ENCODE results near the gene TSKU. TPM values are rescaled to one million over a fixed set of nuclear protein-coding genes. Genes with fewer than 3 reads are reported as not detected.
A peak's percentile ranks its signal among the peaks of the same experiment; 100 is the strongest.

Gene TSKU
- total RNA-seq, 2 donors from 2014 or later: not detected

DNA sequence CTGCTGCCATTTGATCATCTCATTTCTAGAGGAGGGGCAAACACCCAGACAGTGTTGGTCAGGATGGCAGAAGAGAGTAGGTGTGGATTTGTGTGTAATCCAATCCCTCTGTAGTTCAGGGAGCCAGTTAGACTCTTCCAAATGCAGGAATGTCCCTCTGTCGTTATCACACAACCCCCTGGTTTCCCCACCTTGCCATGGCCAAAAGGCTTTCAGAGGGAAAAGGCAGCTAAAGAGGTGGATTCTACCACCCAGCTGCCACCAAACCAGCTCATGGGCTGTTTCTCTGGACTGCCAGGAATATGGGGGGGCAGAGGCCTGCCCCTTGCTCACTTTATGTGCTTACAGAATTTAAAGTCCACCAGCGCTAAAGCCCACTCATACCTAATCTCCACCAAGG, 18.1 kb downstream of the TSKU start:
- DNase-seq (ENCODE audit: low spot score) (no peak), ATAC-seq (no peak)
- Mint-ChIP-seq H3K9me3 (no peaks in the 10 kb centered on the region), H3K36me3 (no peaks in the 10 kb centered on the region), H3K27me3 (peaks cover 18 to 23% of the 10 kb centered on the region in 2 donors), H3K4me3 (no peak overlapping the region), H3K27ac (no peak overlapping the region), H3K4me1 (ENCODE audit: low read depth in 2 of 2) (no peaks in the 10 kb centered on the region)

DNA sequence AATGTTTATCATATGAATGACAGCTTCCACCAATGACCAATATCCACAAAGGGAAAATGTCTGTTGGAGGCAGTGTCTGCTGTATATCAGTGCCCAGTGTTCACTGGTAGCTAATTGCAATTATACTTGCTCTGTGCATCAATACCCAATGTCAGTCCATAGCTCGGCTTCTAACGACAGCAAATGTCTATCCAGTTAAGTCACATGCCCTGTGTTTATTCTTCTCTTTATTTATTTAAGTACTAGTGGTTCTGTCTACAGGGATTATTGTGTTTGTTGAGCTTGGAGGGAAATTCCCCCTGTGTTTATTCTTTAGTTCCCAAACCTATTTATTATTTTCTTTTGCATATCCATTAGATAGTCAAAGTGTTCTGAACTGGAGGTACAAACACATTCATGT, 18.6 kb downstream of the TSKU start:
- Mint-ChIP-seq H3K4me1 (ENCODE audit: low read depth in 2 of 2) (no peaks in the 10 kb centered on the region), H3K36me3 (no peaks in the 10 kb centered on the region), H3K27ac (no peak overlapping the region), H3K9me3 (no peaks in the 10 kb centered on the region), H3K4me3 (no peak overlapping the region), H3K27me3 (peaks cover 22 to 27% of the 10 kb centered on the region in 2 donors)
- DNase-seq (ENCODE audit: low spot score) (no peak), ATAC-seq (no peak)

DNA sequence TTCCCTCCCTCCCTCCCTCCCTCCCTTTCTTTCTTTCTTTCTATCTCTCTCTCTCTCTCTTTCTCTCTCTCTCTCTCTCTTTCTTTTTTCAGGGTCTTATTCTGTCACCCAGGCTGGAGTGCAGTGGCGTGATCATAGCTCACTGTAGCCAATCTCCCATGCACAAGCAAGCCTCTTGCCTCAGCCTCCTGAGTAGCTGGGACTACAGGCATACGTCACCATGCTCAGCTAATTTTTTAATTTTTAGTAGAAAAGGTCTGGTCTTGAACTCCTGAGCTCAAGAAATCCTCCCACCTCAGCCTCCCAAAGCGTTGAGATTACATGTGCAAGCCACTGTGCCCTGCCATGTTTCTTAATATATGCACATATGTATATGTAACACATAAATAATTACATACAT, 19.0 kb downstream of the TSKU start:
- no peak for ATAC-seq
- Mint-ChIP-seq H3K4me3 (no peak overlapping the region), H3K36me3 (no peaks in the 10 kb centered on the region), H3K27ac (no peak overlapping the region), H3K4me1 (ENCODE audit: low read depth in 2 of 2) (no peaks in the 10 kb centered on the region), H3K27me3 (peaks cover 25 to 27% of the 10 kb centered on the region in 2 donors), H3K9me3 (no peaks in the 10 kb centered on the region)
- DNase-seq (ENCODE audit: low spot score): no peak

DNA sequence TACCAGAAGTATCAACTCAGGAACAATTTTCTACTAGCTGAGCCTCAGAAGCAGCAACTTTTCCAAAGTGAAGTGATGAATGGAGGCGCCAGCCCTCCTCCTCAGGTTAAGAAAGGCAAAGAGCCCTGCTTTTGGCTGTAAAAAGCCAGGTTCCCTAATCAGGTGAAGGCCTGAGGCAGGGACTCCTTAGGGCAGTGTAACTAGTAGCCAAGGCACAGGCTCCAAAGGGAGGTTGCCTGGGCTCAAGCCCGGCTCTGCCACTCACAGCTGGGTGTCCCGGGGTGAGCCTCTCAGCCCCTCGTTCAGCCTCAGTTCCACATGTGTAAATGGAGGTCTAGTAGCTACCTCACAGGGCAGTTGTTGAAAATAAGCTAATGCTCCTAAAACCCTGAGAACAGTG, 19.5 kb downstream of the TSKU start:
- H3K4me3 Mint-ChIP-seq: no peak overlapping the region
- no peaks in the 10 kb centered on the region for H3K36me3 Mint-ChIP-seq
- no peaks in the 10 kb centered on the region for H3K9me3 Mint-ChIP-seq
- H3K27ac Mint-ChIP-seq: no peak overlapping the region
- ATAC-seq: no peak
- H3K4me1 Mint-ChIP-seq (ENCODE audit: low read depth in 2 of 2): no peaks in the 10 kb centered on the region
- peaks cover 25 to 27% of the 10 kb centered on the region in 2 donors for H3K27me3 Mint-ChIP-seq
- no peak for DNase-seq (ENCODE audit: low spot score)

DNA sequence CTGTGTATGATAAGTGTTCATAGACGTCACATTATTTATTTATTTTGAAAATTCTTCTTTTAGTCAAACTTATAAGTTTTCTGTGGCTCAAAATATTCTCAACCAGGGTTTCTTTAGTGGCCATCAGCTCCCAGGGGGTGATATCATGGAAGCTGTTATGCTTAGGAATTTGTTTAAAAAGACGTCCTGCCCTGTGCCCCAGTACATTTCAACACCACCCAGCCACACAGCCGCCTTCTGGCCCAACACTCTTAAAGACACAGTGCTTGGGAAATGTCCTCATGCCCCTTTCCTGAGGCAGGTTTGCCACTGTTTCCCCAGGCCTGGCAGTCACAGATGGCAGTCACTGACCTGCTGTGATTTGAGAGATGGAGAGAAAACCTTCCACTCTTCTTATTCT, 19.9 kb downstream of the TSKU start:
- ATAC-seq (no peak), DNase-seq (ENCODE audit: low spot score) (no peak)
- H3K9me3 Mint-ChIP-seq: no peaks in the 10 kb centered on the region
- no peaks in the 10 kb centered on the region for H3K36me3 Mint-ChIP-seq
- peaks cover 26 to 28% of the 10 kb centered on the region in 2 donors for H3K27me3 Mint-ChIP-seq
- H3K4me1 Mint-ChIP-seq (ENCODE audit: low read depth in 2 of 2): no peaks in the 10 kb centered on the region
- no peak overlapping the region for H3K4me3 Mint-ChIP-seq
- no peak overlapping the region for H3K27ac Mint-ChIP-seq

DNA sequence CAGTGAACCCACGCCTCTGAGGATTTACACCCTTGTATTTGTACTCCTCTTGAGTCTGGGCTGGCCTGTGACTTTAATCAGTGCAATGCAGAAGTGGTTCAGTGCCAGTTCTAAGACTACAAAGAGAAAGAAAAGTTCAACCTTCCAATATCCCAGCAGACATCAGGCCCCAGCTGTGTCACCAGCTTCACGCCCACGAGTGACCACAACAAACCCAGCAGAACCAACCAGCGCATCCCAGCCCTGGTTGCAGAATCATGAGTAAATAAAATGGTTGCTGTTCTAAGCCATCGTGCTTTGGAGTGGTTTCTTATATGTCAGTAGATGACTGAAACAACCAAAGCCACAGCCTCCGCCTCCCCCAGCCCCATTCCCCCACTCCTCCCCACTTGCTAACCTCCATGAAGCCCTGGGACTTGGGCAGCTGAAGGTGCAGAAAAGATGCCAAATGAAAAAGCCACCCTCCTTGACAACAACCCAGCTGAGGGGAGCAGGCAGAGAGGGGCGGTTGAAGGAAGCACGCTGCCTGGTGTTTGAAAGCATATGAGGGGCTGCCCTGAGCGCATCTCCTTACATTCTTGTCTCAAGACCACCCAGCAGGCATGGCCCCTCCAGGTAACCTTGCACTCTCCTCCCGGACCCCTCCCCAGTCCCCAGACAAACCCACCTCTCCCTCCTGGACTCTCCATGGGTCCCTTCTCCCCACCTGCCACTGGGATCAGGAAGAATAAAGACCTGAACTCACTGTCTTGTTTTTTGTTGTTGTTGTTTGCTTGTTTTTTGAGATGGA, 20.9 kb downstream of the TSKU start:
- peaks cover 30 to 33% of the 10 kb centered on the region in 2 donors for H3K27me3 Mint-ChIP-seq
- no peaks in the 10 kb centered on the region for H3K36me3 Mint-ChIP-seq
- no peak for DNase-seq (ENCODE audit: low spot score)
- no peak overlapping the region for H3K4me3 Mint-ChIP-seq
- H3K4me1 Mint-ChIP-seq (ENCODE audit: low read depth in 2 of 2): no peaks in the 10 kb centered on the region
- no peak for ATAC-seq
- H3K27ac Mint-ChIP-seq: no peak overlapping the region
- H3K9me3 Mint-ChIP-seq: no peaks in the 10 kb centered on the region

DNA sequence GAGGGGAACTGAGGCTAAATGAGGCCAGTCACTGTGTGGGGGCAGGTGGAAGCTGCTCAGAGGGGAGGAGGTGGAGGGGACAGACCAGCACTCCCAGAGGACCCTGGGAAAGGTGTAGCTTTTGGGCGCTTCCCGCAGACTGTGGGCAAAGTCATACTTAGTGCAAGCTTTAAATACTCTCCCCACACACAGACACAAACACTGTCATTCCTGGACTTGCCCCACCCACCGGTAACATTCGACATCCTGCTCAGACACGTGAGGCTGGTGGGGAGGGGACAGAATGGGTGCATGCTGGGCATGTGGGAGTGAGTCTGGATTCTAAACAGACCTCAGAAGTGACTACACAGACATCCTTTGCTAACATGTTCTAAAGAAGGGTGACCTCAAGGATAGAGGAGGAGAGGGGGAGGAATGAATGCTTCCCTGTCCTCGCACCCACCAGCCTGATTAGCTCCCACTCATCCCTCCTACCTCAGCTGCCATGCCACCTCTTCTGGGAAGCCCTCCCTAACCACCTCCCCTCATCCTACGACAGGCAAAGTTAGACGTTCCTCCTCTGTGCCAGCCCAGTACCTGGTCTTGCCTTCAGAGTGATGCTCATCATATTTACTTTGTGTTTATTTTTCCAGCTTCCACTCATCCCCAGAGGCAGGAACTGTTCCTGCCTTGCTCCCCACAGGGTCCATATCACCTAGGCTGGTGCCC, 22.2 kb downstream of the TSKU start:
- no peaks in the 10 kb centered on the region for H3K36me3 Mint-ChIP-seq
- no peak for DNase-seq (ENCODE audit: low spot score)
- no peak for ATAC-seq
- no peaks in the 10 kb centered on the region for H3K9me3 Mint-ChIP-seq
- H3K27me3 Mint-ChIP-seq: peaks cover 30 to 34% of the 10 kb centered on the region in 2 donors
- no peak overlapping the region for H3K4me3 Mint-ChIP-seq
- peaks cover 1 to 3% of the 10 kb centered on the region in 2 donors for H3K4me1 Mint-ChIP-seq (ENCODE audit: low read depth in 2 of 2)
- no peak overlapping the region for H3K27ac Mint-ChIP-seq

DNA sequence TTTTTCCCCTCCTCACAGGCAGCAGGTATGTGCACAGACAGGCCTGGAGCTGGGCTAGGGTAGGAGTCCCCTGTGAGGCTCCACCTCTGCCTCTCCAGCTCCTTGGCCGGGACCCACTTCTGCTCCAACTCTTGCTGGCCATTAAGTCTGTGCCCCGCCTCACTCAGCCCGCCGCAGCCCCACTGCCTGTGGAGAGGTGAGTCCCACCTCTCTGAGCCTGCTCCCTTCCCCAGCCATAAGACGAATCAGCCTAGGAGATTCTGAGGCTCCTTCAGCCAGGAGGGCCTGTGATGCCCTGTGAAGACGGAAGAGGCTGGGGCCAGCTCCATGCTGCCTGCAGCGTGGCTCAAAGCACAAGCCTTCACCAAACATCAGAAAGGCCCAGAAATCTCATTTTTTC, 23.0 kb downstream of the TSKU start:
- H3K36me3 Mint-ChIP-seq: no peaks in the 10 kb centered on the region
- no peaks in the 10 kb centered on the region for H3K9me3 Mint-ChIP-seq
- no peak overlapping the region for H3K4me3 Mint-ChIP-seq
- H3K27ac Mint-ChIP-seq: no peak overlapping the region
- ATAC-seq: no peak
- DNase-seq (ENCODE audit: low spot score): no peak
- H3K4me1 Mint-ChIP-seq (ENCODE audit: low read depth in 2 of 2): peaks cover 4 to 6% of the 10 kb centered on the region in 2 donors
- H3K27me3 Mint-ChIP-seq: peaks cover 30 to 37% of the 10 kb centered on the region in 2 donors

DNA sequence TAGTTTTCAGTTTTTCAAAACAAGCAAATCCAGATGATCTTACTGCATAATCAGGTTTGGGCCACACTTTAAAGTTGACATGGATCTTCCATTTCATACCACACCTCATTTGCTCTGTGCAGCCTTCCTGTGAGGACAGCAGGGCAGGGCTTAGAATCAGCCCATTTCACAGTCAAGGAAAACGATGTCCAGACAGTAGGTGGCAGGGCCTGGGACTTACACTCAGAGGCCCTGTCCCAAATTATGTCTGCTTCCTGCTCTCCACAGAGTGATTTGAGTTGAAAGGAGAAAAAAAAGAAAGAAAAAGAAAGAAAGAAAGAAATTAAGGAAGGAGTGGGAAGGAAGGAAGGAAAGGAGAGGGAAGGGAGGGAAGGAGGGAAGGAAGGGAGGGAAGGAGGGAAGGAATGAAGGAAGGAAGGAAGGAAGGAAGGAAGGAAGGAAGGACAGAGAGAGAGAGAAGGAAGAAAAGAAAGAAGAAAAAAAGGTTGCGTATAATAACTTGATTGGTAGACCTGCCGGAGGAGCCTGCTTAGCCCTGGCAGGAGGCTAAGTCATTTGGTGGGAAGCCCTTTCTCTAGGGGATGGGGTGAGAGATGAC, 23.6 kb downstream of the TSKU start:
- ATAC-seq: no peak
- no peak overlapping the region for H3K4me3 Mint-ChIP-seq
- peaks cover 30 to 37% of the 10 kb centered on the region in 2 donors for H3K27me3 Mint-ChIP-seq
- H3K4me1 Mint-ChIP-seq (ENCODE audit: low read depth in 2 of 2): peaks cover 4 to 6% of the 10 kb centered on the region in 2 donors
- no peaks in the 10 kb centered on the region for H3K36me3 Mint-ChIP-seq
- no peaks in the 10 kb centered on the region for H3K9me3 Mint-ChIP-seq
- H3K27ac Mint-ChIP-seq: no peak overlapping the region
- no peak for DNase-seq (ENCODE audit: low spot score)

DNA sequence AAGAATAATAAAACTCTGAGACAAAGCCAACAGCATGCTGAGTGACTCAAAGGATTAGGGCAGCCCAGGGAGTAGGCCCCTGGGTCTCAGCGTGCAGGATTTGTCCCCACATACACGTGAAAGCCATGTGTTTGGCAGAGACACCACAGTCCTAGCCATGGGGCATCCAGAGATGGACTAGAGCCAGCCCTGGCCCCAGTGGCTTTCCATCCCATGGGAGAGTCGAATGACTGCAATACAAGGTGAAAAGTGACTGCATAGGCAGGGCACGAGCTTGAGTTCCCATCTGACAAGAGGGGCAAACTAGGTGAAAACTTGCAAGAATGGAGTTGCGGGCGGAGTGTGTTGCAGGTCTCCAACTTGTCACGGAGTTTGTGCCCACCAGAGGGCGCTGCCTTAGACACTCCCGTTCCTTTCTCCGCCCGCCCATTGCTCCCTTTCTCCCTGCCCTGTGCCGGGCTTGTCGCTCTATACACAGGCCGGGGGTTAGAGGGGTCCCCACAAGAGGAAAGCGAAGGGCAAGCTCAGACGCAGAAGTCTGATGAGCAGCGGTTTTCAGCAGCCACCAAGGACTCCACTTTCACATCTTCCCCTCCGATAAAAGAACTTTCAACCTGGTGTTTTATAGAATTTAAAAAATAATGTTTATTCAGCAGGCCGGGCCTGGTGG, 24.2 kb downstream of the TSKU start:
- Mint-ChIP-seq H3K4me1 (ENCODE audit: low read depth in 2 of 2) (peaks cover 4 to 6% of the 10 kb centered on the region in 2 donors), H3K27me3 (peaks cover 23 to 32% of the 10 kb centered on the region in 2 donors), H3K36me3 (no peaks in the 10 kb centered on the region), H3K9me3 (no peaks in the 10 kb centered on the region), H3K4me3 (no peak overlapping the region), H3K27ac (no peak overlapping the region)
- peak; percentile 48 to 67 for ATAC-seq
- peak; percentile 71 for DNase-seq (ENCODE audit: low spot score)

DNA sequence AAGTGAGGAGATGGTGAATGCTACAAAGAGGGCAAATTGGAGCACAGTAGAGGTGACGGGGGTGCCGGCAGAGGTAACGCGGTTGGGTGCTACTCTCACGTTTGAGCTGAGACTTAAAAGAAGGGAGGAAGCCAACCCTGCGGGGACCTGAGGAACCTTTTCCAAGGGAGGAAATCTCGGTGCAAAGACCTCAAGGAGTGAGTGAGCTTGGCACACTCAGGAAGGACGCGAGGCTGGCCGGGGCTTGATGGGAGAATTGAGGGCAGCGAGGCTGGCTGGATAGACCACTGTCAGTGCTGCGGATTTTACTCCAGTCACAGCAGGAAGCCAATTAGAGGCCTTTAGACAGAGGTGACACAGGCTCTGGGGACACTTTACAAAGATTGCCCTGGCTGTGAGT, 25.0 kb downstream of the TSKU start:
- H3K27ac Mint-ChIP-seq: no peak overlapping the region
- no peaks in the 10 kb centered on the region for H3K9me3 Mint-ChIP-seq
- no peaks in the 10 kb centered on the region for H3K36me3 Mint-ChIP-seq
- no peak for DNase-seq (ENCODE audit: low spot score)
- H3K27me3 Mint-ChIP-seq: peaks cover 21 to 32% of the 10 kb centered on the region in 2 donors
- H3K4me1 Mint-ChIP-seq (ENCODE audit: low read depth in 2 of 2): peaks cover 4 to 6% of the 10 kb centered on the region in 2 donors
- ATAC-seq: no peak
- H3K4me3 Mint-ChIP-seq: no peak overlapping the region

DNA sequence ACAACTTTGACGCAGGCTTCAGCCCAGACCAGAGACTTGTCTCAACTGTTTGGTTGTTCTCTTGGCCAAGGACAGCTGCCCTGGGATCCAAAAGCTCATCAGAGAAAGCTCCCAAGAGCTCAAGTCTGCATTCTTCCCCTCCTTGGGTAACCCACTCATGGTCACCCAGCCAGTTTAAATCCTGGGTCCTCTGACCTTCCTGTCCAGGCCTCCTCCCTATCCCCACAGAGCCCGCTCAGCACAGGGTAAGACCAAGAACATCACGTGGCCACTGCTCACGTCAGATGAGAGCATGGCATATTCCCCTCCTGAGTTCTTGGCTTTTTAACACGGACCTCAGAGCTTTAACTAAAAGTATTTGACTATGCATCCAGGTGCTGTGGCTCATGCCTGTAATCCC, 25.8 kb downstream of the TSKU start:
- H3K27me3 Mint-ChIP-seq: peaks cover 13 to 25% of the 10 kb centered on the region in 2 donors
- no peak overlapping the region for H3K4me3 Mint-ChIP-seq
- peaks cover 4 to 6% of the 10 kb centered on the region in 2 donors for H3K4me1 Mint-ChIP-seq (ENCODE audit: low read depth in 2 of 2)
- ATAC-seq (no peak), DNase-seq (ENCODE audit: low spot score) (no peak)
- no peaks in the 10 kb centered on the region for H3K9me3 Mint-ChIP-seq
- no peaks in the 10 kb centered on the region for H3K36me3 Mint-ChIP-seq
- H3K27ac Mint-ChIP-seq: no peak overlapping the region

DNA sequence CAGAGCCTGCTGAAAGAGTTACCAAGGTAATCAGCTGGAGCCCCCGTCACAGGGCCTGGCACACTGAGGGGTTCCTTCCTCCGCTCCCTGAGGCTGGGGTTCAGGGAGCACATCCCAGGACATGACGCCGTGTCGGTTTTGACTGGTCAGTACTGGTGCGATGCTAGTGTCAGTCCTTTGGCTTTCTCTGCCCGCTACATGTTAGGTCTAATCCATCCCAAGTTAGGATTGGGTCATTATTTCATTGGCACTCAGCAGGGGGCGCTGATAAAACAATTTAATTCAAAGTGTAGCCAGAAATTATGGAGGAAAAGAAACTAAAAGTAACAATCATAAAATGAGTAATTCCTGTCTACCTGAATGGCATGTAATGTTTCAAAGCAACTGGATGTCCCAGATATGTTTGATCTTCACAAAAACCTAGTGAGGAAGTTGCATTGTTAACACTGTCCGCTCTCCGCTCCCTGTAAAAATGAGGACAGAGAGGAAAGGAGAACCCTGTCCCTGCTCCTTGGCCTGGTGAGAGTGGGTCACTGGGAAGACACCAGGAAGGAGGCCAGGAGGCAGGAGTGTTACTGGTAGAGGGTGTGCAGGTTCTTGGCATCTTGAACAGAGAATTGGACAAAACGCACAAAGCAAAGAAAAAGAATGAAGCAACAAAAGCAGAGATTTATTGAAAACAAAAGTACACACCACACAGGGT, 27.1 kb downstream of the TSKU start:
- DNase-seq (ENCODE audit: low spot score): no peak
- H3K4me1 Mint-ChIP-seq (ENCODE audit: low read depth in 2 of 2): peaks cover 4 to 6% of the 10 kb centered on the region in 2 donors
- peak in 1 of 2 donors; percentile 50 for ATAC-seq
- H3K4me3 Mint-ChIP-seq: no peak overlapping the region
- peaks cover 3% of the 10 kb centered on the region for H3K36me3 Mint-ChIP-seq
- peaks cover 12 to 22% of the 10 kb centered on the region in 2 donors for H3K27me3 Mint-ChIP-seq
- no peaks in the 10 kb centered on the region for H3K9me3 Mint-ChIP-seq
- peak overlapping the region in 1 of 2 donors; percentile 13 for H3K27ac Mint-ChIP-seq

All from natural killer cell treated with Interleukin-12 subunit alpha and Interleukin-12 subunit beta and Interleukin-15 and Interleukin-18, amount 100 ng/mL, for 72 hours (primary cell).